Gastroesophageal sphincter (tissue), 3 donors: ENCODE measurements around the gene WNT3A.

Source experiments
- EP300 ChIP-seq: sonication (generic); formaldehyde crosslinking; IDR thresholded peaks from one replicate; pipeline ENCODE4 v1.6.1; 2017; ENCODE audit warnings: antibody characterized with exemption, mild to moderate bottlenecking
- POLR2A ChIP-seq, 2 donors: fragments of 450-650 bp; IDR thresholded peaks; one replicate each; pipeline ENCODE4 v1.6.1; 2017; ENCODE audit warnings: antibody characterized with exemption in 2 of 2, mild to moderate bottlenecking in 2 of 2, moderate library complexity in 1 of 2
- POLR2AphosphoS5 ChIP-seq: sonication (generic); formaldehyde crosslinking; IDR thresholded peaks from one replicate; pipeline ENCODE4 v1.6.1; 2017; ENCODE audit warnings: antibody characterized with exemption
- TF ChIP-seq, protein P1 (sequence below), 4 experiments: fragments of 200-600 bp in 2 of 4; fragments of 450-650 bp in 2 of 4; sonication (generic) in 1 of 4; IDR thresholded peaks; one replicate each; pipeline ENCODE4 v1.5.1; 2017 to 2019; ENCODE audit warnings: antibody characterized with exemption in 4 of 4, mild to moderate bottlenecking in 2 of 4, moderate library complexity in 2 of 4

DNA sequence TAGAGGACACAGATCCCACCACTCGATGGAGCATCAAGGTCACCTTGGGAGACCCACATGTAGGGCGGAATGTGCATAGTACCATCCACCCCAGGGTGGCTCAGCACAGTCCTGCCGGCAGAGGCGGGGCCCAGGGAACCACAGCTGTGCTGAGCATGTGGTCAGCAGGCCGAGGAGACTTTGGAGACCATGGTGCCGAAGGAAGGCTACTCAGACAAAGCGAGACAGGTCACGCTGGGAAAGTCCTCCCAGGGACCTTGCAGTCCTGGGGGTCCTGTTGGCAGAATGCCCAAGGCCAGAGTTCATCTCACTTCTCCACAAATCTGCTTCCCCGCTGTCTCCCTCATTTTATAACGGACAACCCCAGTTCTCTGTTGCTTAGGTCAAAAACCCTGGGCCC, 22.5 kb downstream of the WNT3A start:
- TF ChIP-seq, protein P1, sequence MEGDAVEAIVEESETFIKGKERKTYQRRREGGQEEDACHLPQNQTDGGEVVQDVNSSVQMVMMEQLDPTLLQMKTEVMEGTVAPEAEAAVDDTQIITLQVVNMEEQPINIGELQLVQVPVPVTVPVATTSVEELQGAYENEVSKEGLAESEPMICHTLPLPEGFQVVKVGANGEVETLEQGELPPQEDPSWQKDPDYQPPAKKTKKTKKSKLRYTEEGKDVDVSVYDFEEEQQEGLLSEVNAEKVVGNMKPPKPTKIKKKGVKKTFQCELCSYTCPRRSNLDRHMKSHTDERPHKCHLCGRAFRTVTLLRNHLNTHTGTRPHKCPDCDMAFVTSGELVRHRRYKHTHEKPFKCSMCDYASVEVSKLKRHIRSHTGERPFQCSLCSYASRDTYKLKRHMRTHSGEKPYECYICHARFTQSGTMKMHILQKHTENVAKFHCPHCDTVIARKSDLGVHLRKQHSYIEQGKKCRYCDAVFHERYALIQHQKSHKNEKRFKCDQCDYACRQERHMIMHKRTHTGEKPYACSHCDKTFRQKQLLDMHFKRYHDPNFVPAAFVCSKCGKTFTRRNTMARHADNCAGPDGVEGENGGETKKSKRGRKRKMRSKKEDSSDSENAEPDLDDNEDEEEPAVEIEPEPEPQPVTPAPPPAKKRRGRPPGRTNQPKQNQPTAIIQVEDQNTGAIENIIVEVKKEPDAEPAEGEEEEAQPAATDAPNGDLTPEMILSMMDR (IDR thresholded peaks at IDR 0.05): no peak
- TF ChIP-seq POLR2AphosphoS5 (no peak), POLR2A (IDR thresholded peaks at IDR 0.05) (no peak), EP300 (no peak)
